ENCODE data around the gene PCNA. TPM values are rescaled to one million over a fixed set of nuclear protein-coding genes. Genes with fewer than 3 reads are reported as not detected.

PCNA gene
- total and polyA plus RNA-seq, 2 experiments from 2014 or later: 353 to 428 TPM

DNA sequence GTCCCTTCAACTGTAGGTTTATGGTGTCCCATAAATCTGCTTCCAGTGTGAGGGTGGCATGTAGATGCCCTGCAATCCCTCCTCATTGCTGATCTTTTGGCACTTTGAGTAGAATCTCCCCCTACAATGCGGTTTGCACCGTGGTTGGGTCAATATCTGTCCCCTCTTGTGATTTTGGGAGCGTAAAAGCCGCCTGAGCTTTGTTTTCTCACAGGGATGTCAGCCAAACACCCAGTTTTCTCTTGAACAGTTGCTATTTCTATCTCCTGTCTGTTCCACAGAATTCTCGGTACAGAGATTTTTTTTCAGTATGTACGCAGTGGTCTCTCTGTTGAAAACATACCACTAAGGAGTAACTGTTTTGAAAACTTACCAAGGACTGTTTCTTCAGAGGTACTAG is 28.8 kb upstream of the PCNA start (continued):
- TF ChIP-seq ZNF462 (CRISPR knock-in tag; IDR thresholded peaks at IDR 0.05) (no peak), REST (IDR thresholded peaks at IDR 0.05; ENCODE audit: unreplicated experiment) (no peak), EZH2phosphoT487 (IDR thresholded peaks at IDR 0.05; ENCODE audit: unreplicated experiment) (no peak), CREB1 (CRISPR knock-in tag; IDR thresholded peaks at IDR 0.05; ENCODE audit: low read depth) (no peak), ZNF114 (CRISPR knock-in tag; IDR thresholded peaks at IDR 0.05) (no peak), EZH2 (IDR thresholded peaks at IDR 0.05; ENCODE audit: low read depth, unreplicated experiment) (no peak), ZNF331 (CRISPR knock-in tag; IDR thresholded peaks at IDR 0.05; ENCODE audit: low read depth) (no peak)
- TF ChIP-seq, protein P1, sequence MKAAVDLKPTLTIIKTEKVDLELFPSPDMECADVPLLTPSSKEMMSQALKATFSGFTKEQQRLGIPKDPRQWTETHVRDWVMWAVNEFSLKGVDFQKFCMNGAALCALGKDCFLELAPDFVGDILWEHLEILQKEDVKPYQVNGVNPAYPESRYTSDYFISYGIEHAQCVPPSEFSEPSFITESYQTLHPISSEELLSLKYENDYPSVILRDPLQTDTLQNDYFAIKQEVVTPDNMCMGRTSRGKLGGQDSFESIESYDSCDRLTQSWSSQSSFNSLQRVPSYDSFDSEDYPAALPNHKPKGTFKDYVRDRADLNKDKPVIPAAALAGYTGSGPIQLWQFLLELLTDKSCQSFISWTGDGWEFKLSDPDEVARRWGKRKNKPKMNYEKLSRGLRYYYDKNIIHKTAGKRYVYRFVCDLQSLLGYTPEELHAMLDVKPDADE (IDR thresholded peaks at IDR 0.05): no peak
